Ovary (tissue), 3 donors: ENCODE data around the gene ARFIP1.

Source experiments
- EP300 ChIP-seq: sonication (generic); formaldehyde crosslinking; IDR thresholded peaks from one replicate; pipeline ENCODE4 v1.6.1; 2017; ENCODE audit warnings: antibody characterized with exemption
- POLR2A ChIP-seq: fragments of 450-650 bp; IDR thresholded peaks from one replicate; pipeline ENCODE4 v1.6.1; 2017; ENCODE audit warnings: antibody characterized with exemption, mild to moderate bottlenecking, moderate library complexity
- TF ChIP-seq, protein P1 (sequence below), 3 donors: fragments of 450-650 bp in 2 of 3; fragments of 200-600 bp in 1 of 3; IDR thresholded peaks; one replicate each; pipeline versions ENCODE4 v1.5.1 to v1.8.0; 2016 to 2022; ENCODE audit warnings: antibody characterized with exemption in 3 of 3, mild to moderate bottlenecking in 1 of 3
- donor health status: DM: no; HTN: no; CAD: no.

DNA sequence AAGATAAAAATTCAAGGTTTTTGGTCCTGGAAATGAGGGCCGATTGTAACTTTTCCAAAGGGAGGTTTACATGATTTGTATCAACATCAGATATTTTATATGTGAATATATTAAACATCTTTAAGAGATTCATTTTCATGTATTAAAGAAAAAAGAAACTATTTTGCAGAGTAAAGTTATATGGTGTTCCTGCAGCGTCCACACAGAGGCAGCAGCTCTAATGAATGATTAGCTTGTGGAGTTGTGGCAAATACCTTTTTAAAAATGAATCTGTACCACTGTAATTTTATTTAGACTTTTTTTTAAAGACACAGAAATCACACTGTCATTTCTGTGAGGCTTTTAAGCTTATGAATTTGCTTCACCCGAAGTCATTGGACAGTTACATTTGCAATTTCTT lies 130.8 kb downstream of the ARFIP1 start:
- TF ChIP-seq, protein P1, sequence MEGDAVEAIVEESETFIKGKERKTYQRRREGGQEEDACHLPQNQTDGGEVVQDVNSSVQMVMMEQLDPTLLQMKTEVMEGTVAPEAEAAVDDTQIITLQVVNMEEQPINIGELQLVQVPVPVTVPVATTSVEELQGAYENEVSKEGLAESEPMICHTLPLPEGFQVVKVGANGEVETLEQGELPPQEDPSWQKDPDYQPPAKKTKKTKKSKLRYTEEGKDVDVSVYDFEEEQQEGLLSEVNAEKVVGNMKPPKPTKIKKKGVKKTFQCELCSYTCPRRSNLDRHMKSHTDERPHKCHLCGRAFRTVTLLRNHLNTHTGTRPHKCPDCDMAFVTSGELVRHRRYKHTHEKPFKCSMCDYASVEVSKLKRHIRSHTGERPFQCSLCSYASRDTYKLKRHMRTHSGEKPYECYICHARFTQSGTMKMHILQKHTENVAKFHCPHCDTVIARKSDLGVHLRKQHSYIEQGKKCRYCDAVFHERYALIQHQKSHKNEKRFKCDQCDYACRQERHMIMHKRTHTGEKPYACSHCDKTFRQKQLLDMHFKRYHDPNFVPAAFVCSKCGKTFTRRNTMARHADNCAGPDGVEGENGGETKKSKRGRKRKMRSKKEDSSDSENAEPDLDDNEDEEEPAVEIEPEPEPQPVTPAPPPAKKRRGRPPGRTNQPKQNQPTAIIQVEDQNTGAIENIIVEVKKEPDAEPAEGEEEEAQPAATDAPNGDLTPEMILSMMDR (IDR thresholded peaks at IDR 0.05) = no peak
- TF ChIP-seq POLR2A = no peak
- no peak for TF ChIP-seq EP300
